Spinal cord (tissue), 10 donors: ENCODE results near the gene RNF123. TPM values are rescaled to one million over a fixed set of nuclear protein-coding genes. Genes with fewer than 3 reads are reported as not detected.
"Not testable (repeated sequence)": the region's sequence is repeated elsewhere in the genome, so short reads cannot be mapped to it uniquely, and the experiment has no call there.

Source experiments
- DNase-seq, 6 donors: peaks; one replicate each; pipeline versions ENCODE4 v3.0.0 to v3.0.0-alpha.2; 2013 to 2015; ENCODE audit warnings: low spot score in 6 of 6, low read depth in 4 of 6
- H3K27ac ChIP-seq: one replicate; pipeline ENCODE4 v1.5.1; 2013; ENCODE audit warnings: low read depth, low read length, control low read depth
- H3K27me3 ChIP-seq: one replicate; pipeline ENCODE4 v1.6.1; 2013; ENCODE audit warnings: low read length; ENCODE audit not compliant: control insufficient read depth, insufficient read depth
- H3K36me3 ChIP-seq: one replicate; pipeline ENCODE4 v1.6.1; 2013; ENCODE audit warnings: low read length; ENCODE audit not compliant: control insufficient read depth, insufficient read depth
- H3K4me1 ChIP-seq: one replicate; pipeline ENCODE4 v1.6.1; 2013; ENCODE audit warnings: low read length; ENCODE audit not compliant: control insufficient read depth, insufficient read depth
- H3K4me3 ChIP-seq: one replicate; pipeline ENCODE4 v1.5.1; 2013; ENCODE audit warnings: low read depth, low read length, control low read depth
- H3K9me3 ChIP-seq: one replicate; pipeline ENCODE4 v1.6.1; 2013; ENCODE audit warnings: low read length; ENCODE audit not compliant: control insufficient read depth, insufficient read depth
- WGBS: methylation state at CpG from one replicate; pipeline ENCODE4 v1.1.5; 2013; ENCODE audit warnings: missing lambda C conversion rate; ENCODE audit not compliant: insufficient coverage; 5-methylcytosine and 5-hydroxymethylcytosine counted together
- polyA plus RNA-seq, 2 donors: library from polyadenylated mRNA; unstranded; fragments of 120-200 nt; gene quantifications; one replicate each; pipeline ENCODE4 v1.2.1, GENCODE V29; 2013; ENCODE audit not compliant: insufficient read length in 2 of 2
- total RNA-seq, 2 donors: library from RNA; depleted of rRNA in 1 of 2; stranded (reverse); fragments of 120-200 nt in 1 of 2; fragments of >200 nt in 1 of 2; gene quantifications; one replicate each; pipeline versions ENCODE4 v1.2.3 to v1.2.4, GENCODE V29; 2013 to 2014
- donor health status: healthy.

Gene RNF123
- total and polyA plus RNA-seq, 4 donors, result 24.8 to 55.9 (median 36.0) TPM

DNA sequence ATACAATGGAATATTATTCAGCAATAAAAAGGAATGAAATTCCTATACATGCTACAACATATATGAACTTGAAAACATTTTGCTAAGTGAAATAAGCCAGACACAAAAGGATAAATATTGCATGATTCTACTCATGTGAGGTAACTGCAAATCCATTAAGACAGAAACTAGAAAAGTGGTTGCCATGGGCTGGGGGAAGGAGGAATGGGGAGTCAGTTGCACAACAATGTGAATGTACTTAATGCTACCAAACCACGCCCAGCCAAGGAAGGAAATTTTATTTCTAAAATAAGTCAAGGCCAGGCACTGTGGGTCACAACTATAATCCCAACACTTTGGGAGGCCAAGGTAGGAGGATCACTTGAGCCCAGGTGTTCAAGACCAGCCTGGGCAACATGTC, 44.2 kb downstream of the RNF123 start:
- DNase-seq, result no peak
- Histone ChIP-seq H3K36me3 (peaks cover 72% of the 10 kb centered on the region), H3K4me3 (no peak overlapping the region), H3K9me3 (no peaks in the 10 kb centered on the region), H3K27ac (no peak overlapping the region), H3K4me1 (no peaks in the 10 kb centered on the region), H3K27me3 (no peaks in the 10 kb centered on the region)
- WGBS, result no CpG with 5 or more reads among the region's 1 CpG

DNA sequence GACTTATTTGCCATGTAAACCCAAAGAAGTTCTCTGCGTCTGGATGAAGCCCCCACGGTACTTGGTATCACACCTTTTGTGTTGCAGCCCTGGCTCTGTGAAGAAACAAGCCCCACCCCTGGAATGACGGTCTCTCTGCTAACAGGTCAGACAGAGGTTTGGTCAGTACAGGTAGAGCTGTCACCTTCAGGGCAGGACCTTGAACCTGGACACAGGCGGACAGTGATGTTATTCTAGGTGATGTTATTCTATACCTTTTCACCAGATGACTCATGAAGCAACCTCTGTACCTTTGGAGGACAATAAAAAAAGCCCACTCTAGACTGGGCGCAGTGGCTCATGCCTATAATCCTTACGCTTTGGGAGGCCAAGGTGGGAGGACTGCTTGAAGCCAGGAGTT, 45.4 kb downstream of the RNF123 start:
- Histone ChIP-seq H3K4me1 (no peaks in the 10 kb centered on the region), H3K27ac (no peak overlapping the region), H3K36me3 (peaks cover 63% of the 10 kb centered on the region), H3K27me3 (no peaks in the 10 kb centered on the region), H3K9me3 (no peaks in the 10 kb centered on the region), H3K4me3 (no peak overlapping the region)
- no peak for DNase-seq
- 92% methylated on average over 4 of the region's 6 CpGs for WGBS

GRCh38 chr3:49738067-49738713, 48.8 kb downstream of the RNF123 start:
- Histone ChIP-seq H3K4me3 (no peak overlapping the region), H3K36me3 (peaks cover 41% of the 10 kb centered on the region), H3K27me3 (no peaks in the 10 kb centered on the region), H3K27ac (no peak overlapping the region), H3K9me3 (no peaks in the 10 kb centered on the region), H3K4me1 (no peaks in the 10 kb centered on the region)
- 98% methylated on average over 11 of the region's 11 CpGs for WGBS
- DNase-seq, result no peak

GRCh38 chr3:49740427-49740826, 51.1 kb downstream of the RNF123 start:
- no peaks in the 10 kb centered on the region for H3K9me3 ChIP-seq
- H3K36me3 ChIP-seq, result peaks cover 24% of the 10 kb centered on the region
- no peak overlapping the region for H3K4me3 ChIP-seq
- no peaks in the 10 kb centered on the region for H3K4me1 ChIP-seq
- no peaks in the 10 kb centered on the region for H3K27me3 ChIP-seq
- H3K27ac ChIP-seq, result no peak overlapping the region
- DNase-seq, result no peak

DNA sequence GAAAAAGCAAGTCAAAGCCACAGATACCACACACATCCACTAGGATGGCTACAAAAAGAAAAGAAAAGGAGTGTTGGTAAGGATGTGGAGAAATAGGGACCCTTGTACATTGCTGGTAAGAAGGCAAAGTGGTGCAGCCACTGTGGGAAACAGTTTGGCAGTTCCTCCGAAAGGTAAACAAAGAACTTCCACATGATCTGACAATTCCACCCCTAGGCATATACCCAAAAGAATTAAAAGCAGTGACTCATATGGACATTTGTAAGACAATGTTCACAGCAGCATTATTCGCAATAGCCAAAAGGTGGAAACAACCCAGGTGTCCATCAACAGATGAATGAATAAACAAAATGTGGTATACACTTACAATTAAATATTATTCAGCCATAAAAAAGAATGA, 56.6 kb downstream of the RNF123 start:
- Histone ChIP-seq H3K27ac (no peak overlapping the region), H3K27me3 (no peaks in the 10 kb centered on the region), H3K9me3 (no peaks in the 10 kb centered on the region), H3K36me3 (peaks cover 16% of the 10 kb centered on the region), H3K4me1 (no peaks in the 10 kb centered on the region), H3K4me3 (no peak overlapping the region)
- WGBS, result no CpG with 5 or more reads among the region's 2 CpGs
- DNase-seq, result no peak

GRCh38 chr3:49747792-49748480, 58.6 kb downstream of the RNF123 start:
- no peak overlapping the region for H3K4me3 ChIP-seq
- H3K27ac ChIP-seq, result no peak overlapping the region
- H3K36me3 ChIP-seq, result peaks cover 14% of the 10 kb centered on the region
- DNase-seq, result no peak
- 63% methylated on average over 11 of the region's 13 CpGs for WGBS
- H3K27me3 ChIP-seq, result no peaks in the 10 kb centered on the region
- H3K4me1 ChIP-seq, result no peaks in the 10 kb centered on the region
- no peaks in the 10 kb centered on the region for H3K9me3 ChIP-seq

DNA sequence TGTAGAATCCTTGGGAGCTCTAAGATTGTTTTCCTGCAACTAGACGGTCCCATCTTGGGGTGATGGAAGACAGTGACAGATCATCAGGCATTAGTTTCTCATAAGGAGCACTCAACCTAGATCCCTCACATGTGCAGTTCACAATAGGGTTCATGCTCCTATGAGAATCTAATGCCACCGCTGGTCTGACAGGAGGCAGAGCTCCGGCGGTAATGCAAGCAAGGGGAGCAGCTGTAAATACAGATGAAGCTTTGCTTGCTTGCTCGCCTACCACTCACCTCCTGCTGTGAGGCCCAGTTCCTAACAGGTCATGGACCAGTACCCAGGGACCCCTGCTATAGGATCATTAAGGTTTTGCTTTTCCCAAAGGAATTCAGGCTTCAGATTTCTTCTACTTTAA, 59.5 kb downstream of the RNF123 start:
- not testable (repeated sequence) for H3K4me1 ChIP-seq, H3K27me3 ChIP-seq, H3K9me3 ChIP-seq, H3K27ac ChIP-seq, H3K4me3 ChIP-seq, DNase-seq
- peaks cover 14% of the 10 kb centered on the region for H3K36me3 ChIP-seq
- 76% methylated on average over 4 of the region's 5 CpGs for WGBS

GRCh38 chr3:49750056-49750455, 60.7 kb downstream of the RNF123 start:
- 83% methylated on average over 3 of the region's 4 CpGs for WGBS
- no peak for DNase-seq
- H3K4me3 ChIP-seq, result no peak overlapping the region
- H3K27ac ChIP-seq, result no peak overlapping the region
- no peaks in the 10 kb centered on the region for H3K9me3 ChIP-seq
- H3K27me3 ChIP-seq, result no peaks in the 10 kb centered on the region
- peaks cover 14% of the 10 kb centered on the region for H3K36me3 ChIP-seq
- H3K4me1 ChIP-seq, result no peaks in the 10 kb centered on the region

DNA sequence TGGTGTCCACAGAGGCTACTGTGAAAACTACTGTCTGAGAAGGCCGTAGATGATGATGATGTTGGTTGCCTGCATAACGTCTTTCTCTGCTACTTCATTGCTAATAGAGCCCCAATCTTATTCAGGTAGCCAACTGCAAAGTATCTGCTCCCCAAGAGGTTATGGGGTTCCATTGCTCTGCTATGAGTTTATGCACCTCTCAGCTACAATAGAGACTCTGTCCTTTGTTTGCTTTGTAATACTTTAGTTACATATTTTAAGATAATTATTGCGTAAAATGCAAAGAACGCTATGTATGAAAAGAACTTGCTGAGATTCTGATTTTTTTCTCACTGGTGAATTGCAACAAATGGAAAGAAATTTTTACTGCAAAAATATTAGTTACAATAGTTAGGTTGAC, 62.1 kb downstream of the RNF123 start:
- Histone ChIP-seq H3K4me3 (no peak overlapping the region), H3K9me3 (no peaks in the 10 kb centered on the region), H3K36me3 (peaks cover 11% of the 10 kb centered on the region), H3K4me1 (no peaks in the 10 kb centered on the region), H3K27me3 (no peaks in the 10 kb centered on the region), H3K27ac (no peak overlapping the region)
- no peak for DNase-seq
- 100% methylated on average over 1 of the region's 4 CpGs for WGBS

GRCh38 chr3:49754536-49754935, 65.2 kb downstream of the RNF123 start:
- Histone ChIP-seq H3K9me3 (no peaks in the 10 kb centered on the region), H3K4me1 (no peaks in the 10 kb centered on the region), H3K27me3 (no peaks in the 10 kb centered on the region), H3K4me3 (no peak overlapping the region), H3K27ac (no peak overlapping the region), H3K36me3 (peaks cover 5% of the 10 kb centered on the region)
- 100% methylated on average over 1 of the region's 1 CpG for WGBS
- no peak for DNase-seq
